Kasumi-1 (cell line): Measurements from ENCODE around the gene TMEM266.
"Not testable (repeated sequence)": the region's sequence is repeated elsewhere in the genome, so short reads cannot be mapped to it uniquely, and the experiment has no call there.

Experiments used
- DNase-seq, 2 experiments: peaks; one replicate each; lab custom pipeline; 2025; lab: John Stamatoyannopoulos, UW

TMEM266 gene, protein sequence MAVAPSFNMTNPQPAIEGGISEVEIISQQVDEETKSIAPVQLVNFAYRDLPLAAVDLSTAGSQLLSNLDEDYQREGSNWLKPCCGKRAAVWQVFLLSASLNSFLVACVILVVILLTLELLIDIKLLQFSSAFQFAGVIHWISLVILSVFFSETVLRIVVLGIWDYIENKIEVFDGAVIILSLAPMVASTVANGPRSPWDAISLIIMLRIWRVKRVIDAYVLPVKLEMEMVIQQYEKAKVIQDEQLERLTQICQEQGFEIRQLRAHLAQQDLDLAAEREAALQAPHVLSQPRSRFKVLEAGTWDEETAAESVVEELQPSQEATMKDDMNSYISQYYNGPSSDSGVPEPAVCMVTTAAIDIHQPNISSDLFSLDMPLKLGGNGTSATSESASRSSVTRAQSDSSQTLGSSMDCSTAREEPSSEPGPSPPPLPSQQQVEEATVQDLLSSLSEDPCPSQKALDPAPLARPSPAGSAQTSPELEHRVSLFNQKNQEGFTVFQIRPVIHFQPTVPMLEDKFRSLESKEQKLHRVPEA

DNA sequence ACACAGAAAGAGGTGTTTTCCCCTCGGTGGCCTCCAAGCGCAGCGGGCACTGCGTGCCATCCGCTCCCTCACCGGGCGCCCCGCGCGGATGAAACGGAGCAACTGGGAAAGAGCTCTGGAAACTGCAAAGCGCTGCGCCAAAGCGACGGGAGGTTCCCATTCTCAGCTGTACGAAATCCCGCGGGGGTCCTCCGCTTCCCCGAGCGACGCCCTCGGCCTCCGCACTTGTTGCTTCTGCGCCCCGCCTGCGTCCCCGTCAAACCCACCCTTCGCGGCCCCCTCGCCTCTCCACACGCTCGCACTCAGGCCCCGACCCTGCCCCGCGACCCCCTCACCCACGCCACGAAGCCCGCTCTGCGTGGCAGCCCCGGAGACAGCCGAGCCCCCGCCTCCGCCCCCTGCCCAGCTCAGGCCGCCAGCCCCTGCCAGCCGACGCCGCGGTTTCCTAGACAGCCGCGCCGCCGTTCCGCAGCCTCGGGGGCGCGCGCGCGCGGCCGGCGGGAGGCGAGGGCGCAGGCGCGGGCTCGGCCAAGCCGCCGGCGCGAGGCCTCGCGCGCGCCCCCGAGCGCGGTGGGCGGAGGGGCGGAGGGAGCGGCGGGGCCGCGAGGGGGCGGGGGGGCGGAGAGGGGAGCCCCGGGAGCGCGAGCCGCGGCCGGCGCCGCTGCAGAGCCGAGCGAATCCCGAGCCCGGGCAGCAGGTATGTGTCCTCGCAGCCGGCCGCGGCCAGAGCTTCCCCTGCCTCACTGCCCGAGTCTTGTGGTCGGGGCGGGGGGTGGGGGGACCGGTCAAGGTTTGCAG lies at the start of gene TMEM266:
TMEM266 (plus strand) TSS at position 666 of the 798 bp plus-strand sequence. CDS start 74,279 bp downstream, outside the sequence.
- DNase-seq: peak; percentile 18 to 32

DNA sequence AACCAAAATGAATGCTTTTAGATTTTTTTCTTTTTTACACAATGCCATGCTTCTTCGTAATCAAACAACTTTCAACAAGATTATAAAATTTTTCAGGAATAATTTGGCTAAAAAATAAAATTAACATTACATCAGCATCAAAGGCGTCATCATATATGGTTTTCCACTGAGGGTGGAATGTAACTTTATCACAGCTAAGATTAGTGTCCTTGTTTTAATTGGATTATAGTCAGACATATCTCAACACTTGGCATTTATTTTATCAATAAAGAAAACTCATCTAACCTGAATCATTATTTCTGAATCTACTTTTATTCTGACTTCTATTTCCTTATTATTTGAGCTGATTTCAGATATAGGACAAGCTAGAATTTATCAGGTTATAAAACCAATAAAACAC lies 49.2 kb upstream of the TMEM266 start:
- DNase-seq: no peak

DNA sequence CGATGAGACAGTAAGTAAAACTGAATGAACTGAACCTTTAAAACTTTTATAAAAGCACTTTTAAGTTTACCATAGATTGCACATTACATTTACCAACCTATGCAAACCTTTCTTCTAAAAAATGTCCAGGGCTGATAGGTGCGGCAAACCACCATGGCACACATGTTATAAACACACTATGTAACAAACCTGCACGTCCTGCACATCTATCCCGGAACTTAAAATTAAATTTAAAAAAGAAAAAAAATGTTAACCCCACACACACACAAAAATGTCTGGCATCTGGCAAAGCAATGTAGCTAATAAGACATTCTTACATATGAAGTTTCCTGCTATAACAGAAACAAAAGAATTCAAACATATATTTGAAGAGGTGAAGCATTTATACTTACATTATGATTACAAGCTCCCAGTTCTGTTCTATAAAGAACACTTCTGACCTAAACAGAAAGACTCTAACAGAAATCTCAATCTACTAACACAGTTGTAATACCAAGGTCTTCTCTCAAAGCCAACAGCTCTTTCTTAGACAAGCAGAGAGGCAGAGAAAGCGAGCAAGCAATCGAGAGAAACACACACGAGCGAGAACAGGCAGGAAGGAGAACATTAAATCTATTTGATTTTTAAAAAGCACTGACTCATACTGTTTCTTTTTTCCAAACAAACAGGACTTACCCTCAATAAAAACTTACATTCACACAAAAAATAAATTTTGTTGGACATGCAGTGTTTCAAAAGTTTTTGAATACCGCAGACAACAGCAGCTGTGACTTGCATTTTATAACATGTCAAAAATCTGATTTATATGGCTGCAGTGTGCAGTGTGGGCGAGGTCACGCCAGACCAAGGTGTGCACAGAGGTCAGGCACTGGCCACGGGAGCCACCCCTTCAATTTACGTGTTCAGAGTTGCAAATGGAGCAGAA lies 47.9 kb upstream of the TMEM266 start, which contains the start of gene NRG4:
NRG4 (minus strand) TSS at position 798 of the 925 bp plus-strand sequence. CDS start 1,194 bp downstream, outside the sequence.
- no peak for DNase-seq

DNA sequence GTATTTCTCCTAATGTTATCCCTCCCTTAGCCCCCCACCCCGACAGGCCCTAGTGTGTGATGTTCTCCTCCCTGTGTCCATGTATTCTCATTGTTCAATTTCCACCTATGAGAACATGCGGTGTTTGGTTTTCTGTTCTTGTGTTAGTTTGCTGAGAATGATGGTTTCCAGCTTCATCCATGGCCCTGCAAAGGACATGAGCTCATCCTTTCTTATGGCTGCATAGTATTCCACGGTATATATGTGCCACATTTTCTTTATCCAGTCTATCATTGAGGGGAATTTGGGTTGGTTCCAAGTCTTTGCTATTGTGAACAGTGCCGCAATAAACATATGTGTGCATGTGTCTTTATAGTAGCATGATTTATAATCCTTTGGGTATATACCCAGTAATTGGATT lies 46.3 kb upstream of the TMEM266 start:
- DNase-seq: not testable (repeated sequence)

DNA sequence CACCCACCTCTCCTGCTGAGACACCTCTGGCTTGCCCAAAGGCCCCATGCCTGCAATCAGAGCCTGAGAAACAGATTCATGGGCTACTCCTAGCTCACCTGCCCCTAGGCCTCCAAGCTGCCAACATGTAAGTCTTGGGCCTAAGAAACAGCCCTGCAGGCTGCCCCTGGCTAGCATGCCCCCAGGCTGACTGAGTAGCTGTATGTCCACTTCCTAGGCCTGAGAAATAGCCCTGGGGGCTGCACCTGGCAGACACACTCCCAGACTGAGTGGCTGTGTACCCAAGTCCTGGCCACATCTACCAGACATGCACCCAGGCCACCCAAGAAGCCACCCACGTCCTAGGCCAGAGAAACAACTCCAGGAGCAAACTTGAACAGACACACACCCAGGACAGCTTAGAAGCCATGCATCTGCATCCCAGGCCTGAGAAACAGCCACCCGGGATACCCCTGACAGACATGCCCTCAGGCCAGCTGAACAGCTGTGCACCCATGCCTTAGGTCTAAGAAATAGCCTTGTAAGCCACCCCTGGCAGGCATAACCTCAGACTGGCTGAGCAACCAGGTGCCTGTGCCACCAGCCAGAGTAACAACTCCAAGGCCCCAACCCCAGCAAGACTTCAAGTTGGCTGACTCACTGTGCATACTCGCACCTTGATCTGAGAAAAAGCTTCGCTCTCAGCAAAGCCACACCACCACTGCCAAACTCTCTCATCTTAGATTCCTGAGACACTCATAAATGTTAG lies 35.6 kb upstream of the TMEM266 start:
- DNase-seq: no peak

DNA sequence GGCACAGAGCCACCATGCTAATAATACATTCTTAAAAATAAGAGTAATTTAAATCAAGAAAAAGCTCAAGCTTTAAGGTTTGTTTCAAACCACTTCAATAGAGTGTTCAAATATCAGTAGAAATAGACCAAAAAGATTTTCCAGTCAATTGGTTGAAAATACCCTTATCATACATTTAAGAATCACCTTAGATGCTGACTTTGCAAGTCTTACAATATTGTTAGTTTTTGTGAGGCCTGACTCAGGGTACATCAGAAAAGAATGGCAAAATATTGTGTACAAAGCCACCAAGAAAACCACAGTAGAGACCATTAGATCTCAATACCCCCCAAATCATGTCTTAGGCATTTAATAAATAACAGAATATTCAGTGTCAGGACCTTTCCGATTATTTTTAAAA lies 27.7 kb upstream of the TMEM266 start:
- DNase-seq: no peak

DNA sequence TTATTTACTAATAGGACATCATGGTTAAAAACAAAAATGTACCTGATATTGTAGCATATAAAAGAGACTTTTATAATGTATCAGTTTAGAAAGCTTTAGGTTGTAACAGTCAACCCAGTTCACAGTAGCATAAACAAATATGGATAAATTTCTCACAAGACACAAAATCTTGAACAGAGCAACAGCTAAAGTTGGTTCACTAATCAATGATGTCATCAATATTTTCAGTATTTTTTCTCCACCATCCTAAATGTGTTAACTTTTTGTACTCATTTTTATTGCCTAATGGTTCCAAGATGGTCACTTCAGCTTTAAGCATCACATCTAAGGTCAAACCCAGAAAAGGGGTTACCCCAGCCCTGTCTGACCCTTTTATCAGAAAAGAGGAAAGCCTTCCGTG lies 26.3 kb upstream of the TMEM266 start:
- DNase-seq: no peak

DNA sequence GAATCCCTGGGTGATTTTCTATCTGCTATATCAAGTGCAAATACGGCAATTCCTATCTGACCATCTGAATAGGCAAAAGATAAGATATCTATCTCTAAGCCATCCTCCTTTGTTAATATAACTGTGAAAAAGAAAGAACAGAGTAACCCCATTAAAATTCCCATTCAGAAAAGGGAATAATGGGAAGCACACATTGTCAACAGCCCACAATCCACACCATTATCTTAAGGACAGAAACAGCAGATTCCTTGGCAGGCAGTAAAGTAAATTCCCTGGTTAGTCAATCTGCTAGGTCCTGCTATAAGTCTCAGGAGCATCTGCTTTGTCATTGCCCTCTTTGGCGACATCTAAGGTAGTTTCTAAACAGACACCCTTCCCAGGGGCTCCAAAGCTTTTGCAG lies 25.7 kb upstream of the TMEM266 start:
- no peak for DNase-seq

DNA sequence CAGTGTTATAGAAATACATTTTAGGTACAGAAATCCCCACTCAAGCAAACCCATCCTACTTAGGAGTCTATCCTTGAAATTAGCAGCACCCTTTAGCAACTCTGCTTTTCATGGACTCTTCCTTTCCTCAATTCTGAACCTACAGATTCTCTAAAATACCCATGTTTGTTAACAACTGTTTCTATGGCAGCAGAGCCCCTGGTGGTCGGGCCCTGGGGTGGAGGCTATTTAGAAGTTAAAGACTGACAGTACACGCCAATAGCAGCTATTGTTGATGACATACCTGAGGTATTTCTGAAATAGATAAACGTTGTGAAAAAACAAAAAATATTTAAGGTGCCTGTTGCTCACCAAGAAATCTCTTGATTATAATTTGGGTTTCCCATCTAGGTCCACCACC lies 24.2 kb upstream of the TMEM266 start:
- DNase-seq: no peak

DNA sequence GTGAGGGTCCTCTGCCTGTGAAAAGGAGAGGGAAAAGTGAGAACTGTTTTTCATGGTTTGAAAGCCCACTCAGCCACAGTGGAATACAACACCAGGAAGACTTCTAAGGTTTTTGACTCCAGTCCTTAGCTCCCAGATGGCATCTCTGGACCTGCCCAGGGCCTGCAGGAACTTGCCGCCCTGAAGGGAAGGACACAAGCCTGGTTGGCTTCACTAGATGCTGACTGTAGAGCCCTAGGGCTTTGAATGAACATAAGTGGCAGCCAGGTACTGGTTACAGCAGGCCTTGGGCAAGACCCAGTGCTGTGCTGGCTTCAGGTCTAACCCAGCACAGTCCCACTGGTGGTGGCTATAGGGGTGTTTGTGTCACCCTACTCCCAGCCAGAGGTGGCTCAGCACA lies 21.3 kb upstream of the TMEM266 start:
- no peak for DNase-seq

DNA sequence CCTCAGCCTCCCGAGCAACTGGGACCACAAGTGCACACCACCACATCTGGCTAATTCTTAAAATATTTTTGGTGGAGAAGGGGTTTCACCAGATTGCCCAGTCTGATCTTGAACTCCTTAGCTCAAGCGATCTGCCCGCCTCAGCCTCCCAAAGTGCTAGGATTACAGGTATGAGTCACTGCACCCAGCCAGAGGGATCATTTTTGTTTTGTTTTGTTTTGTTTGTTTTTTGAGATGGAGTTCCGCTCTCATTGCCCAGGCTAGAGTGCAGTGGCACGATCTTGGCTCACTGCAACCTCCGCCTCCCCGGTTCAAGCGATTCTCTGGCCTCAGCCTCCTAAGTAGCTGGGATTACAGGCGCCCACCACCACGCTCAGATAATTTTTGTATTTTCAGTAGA lies 5.6 kb upstream of the TMEM266 start:
- not testable (repeated sequence) for DNase-seq

DNA sequence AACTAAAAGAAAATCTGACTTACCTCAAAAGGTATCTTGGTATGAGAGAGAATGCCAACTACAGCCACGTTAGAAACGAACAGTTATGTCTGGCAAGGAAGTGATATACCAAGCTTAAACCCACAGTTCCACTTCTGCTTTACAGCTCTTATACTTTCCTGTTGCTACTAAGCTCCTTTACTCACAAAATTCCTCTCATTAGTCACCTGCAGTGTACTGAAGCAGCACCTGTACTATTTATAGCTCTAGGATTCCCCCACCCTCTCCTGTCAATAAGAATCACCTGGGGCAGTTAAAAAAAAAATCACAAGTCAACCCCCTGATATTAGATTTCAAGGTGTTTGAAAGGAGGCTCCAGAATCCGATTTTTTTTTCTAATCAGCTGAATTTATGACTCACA lies 2.9 kb upstream of the TMEM266 start:
- peak; percentile 55 to 83 for DNase-seq

DNA sequence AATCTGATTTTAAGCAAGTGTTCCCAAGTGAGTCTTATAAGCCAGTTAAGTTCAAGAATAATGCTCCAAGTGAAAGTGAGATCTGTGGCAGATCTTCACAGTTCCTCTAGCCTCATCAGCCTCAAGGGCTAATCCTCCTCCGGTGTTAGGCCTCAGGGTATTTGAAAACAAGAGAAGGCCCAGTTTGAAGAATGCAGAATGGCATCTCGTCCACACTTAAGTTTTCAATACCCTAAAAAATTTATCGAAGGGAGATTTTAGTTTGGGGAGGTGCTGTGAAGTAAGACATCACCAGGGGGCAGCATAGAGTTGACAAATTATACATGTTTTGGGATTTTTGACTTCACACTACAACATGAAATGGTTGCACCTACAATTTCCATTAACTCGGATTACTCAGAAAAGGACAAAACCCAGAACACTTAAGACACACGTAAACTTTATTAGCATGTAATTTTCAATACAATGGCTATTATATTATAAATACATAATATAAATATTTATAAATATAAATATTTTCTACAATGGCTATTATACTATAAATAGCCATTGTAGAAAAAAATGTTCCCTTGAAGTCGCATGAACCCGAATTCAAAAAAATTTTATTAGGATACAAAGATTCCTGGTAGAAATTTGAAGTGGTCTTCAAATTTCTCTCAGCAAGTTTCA lies 2.3 kb upstream of the TMEM266 start:
- peak; percentile 54 to 80 for DNase-seq

DNA sequence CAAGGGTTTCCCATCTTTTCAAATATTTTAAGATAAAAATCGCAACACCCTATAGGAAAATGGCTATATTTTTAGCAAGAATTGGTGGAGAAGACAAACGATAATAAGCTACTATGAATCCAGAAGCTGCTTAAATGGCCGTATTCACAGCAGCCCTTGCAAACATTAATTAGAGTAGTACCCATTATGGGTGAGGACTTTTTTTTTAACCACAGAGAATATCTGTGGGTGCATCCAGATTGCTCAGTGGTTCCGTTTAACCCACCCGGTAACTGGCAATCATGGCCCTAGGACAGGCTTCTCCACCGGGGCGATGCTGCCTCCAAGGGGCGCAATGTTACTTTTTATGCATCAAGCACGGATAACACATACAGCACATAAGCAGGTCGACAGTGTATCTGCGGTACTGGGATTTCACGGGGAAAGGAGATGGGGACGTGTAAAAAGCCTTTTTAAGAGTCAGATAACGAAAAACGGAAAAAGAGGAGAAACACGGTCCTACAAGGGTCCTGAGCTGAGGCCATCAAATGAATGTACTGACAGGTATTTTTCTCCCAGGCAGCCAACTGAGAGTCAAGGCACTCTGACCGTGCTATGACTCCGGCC lies 968 bp upstream of the TMEM266 start:
- DNase-seq: peak; percentile 40 to 60

DNA sequence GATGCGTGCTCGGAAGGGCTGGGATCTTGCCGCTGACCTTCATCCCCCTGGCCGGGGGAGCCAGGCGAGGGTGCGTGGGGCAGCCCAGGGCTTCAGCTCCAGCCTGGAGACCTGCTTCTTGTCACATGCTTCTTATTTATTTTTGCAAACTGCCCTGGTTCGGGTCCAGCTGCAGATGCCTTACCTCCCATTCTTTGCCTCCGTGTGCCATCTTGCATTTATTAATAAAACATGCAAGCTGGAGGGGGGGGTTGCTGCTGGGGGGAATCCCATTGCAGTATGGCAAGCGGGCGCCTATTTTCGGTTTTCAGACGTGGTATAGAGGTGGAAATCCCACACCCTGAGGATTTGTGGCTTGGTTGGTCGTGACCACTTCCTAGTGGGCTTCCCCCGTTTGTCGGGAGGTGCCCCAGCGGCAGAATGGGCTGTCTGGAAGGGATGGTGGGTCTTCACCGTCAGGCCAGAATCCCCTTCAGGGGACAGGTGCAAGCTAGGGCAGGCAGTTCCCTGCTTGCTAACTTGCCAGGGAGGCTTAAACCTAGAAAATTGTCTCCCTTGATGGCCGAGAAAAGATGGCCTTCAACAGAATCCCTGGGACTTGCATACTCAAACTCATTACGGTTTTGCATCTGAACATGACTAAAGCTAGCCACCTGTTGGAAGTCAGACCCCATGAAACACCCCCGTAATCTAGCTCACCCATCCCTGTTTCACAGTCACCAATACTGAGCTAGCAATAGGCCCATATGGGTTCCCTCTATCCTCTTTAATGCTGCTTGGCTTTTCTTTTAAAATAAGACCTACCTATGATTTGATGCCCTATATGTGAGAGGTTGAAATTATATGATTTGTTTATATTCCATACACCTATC lies 569 bp downstream of the TMEM266 start:
- DNase-seq: no peak

DNA sequence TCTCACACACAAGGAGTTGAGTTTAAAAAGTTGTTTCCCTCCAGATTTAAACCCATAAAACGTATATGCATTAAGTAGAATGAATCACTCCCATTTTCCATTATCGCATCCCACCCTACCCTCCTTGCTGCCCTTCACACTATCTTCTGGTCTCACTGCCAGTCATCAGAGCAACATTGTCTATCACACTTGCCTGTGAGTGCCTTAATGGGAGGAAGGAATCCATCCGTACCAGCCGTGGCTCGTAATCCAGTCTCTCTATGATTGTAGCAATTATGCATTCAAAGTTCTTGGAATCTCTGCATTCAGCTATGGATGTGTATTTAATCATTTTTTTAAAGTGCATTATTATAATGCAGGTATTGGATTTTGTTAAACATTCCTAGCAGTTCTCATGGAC lies 1.9 kb downstream of the TMEM266 start:
- DNase-seq: no peak

DNA sequence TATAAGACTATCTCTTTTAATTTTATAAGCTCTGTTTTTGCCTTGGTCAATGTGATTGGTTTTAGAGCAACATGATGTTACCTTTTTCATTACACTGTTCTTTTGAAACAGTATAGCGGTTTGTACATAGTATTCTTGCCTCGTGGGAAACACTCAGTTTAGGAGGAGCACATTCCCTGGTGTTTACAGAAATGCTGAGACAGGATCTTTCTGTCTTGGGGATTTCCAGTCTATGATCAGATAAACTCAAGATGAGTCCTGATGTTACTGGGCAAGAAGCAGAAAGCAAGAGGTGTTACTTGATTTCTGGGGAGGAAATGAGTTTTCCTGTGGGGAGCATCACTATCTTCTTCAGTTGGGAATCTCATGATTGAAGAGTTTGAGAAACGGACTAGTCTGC lies 2.5 kb downstream of the TMEM266 start:
- DNase-seq: no peak

DNA sequence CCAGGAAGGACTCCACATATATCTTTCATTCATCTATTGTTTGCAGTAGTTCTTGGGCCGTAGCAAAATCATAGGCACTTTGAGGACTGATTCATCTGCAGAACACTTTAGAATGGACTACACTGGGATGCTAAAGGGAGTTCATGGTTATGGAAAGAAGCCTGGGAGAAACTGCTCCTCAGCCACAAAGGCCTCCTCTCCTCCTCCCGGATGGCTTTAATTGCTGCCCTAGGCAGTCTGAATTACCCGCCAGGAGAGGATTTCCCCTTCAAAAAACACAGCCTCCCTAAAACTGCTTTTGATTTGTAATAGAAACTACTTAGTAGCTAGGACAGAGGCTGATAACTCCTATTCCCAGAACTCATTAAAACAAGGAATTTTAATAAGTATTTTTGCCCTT lies 4.6 kb downstream of the TMEM266 start:
- DNase-seq: no peak

DNA sequence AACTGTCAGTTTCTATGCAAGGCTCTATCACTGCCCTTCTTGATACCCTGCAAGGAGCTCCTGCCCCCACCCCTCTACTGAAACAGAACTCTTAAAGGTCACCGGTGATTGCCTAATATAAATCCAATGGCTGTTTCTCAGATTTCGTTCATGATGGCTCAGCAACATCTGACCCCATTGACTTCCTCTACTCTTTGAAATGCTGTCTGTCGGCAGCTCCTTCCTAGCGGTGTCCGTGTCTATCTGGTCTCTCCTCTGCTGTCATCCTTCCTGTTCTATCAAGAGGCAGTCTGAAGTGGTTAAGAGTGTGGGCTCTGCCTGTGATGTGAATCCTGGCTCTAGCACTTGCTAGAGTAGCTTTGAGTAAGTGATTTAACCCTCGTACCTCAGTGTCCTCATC lies 5.5 kb downstream of the TMEM266 start:
- peak; percentile 94 for DNase-seq
